HEK293T (cell line): ENCODE data around the gene PTTG1.

Source experiments
- CTBP1 ChIP-seq: fragments of 450-650 bp; IDR thresholded peaks from 2 replicates; pipeline ENCODE4 v1.6.1; 2016; ENCODE audit warnings: borderline replicate concordance
- FOXM1 ChIP-seq: fragments of 450-650 bp; IDR thresholded peaks from 2 replicates; pipeline ENCODE4 v1.6.1; 2017; ENCODE audit warnings: mild to moderate bottlenecking, borderline replicate concordance

GRCh38 chr5:160375166-160375565, 46.5 kb upstream of the PTTG1 start:
- TF ChIP-seq CTBP1 (no peak), FOXM1 (no peak)
